ENCODE measurements around the gene TRUB1.

GRCh38 chr10:115001506-115002381, 63.7 kb downstream of the TRUB1 start:
- TF ChIP-seq CTCF (IDR thresholded peaks at IDR 0.05) (no peak), POLR2A (IDR thresholded peaks at IDR 0.05; ENCODE audit: low read depth) (no peak)

Data from esophagus muscularis mucosa (tissue), 3 donors.